CD4-positive, alpha-beta memory T cell (primary cell): Measurements from ENCODE around the gene SPHK1. TPM values are rescaled to one million over a fixed set of nuclear protein-coding genes. Genes with fewer than 3 reads are reported as not detected.

Experiments
- CTCF ChIA-PET: fragments of 350-600 bp; sonication (Branson Sonifier 250); formaldehyde crosslinking; loops from one replicate; lab custom pipeline; 2021; ENCODE audit warnings: inconsistent platforms; ENCODE audit not compliant: partially characterized antibody; lab: Charles Lee
- POLR2A ChIA-PET: fragments of 350-600 bp; sonication (Branson Sonifier 250); formaldehyde crosslinking; loops from one replicate; lab custom pipeline; 2021; ENCODE audit not compliant: partially characterized antibody; lab: Charles Lee
- DNase-seq, 5 donors: peaks; one replicate each; pipeline versions ENCODE4 v3.0.0 to v3.0.0-alpha.2; 2020 to 2022; ENCODE audit warnings: mixed read lengths in 1 of 5
- H3K27ac ChIP-seq: one replicate; pipeline ENCODE4 v1.7.0; 2013; ENCODE audit warnings: low read depth, low read length
- H3K27me3 ChIP-seq: 2 replicates; pipeline ENCODE4 v1.7.0; 2013; ENCODE audit warnings: mild to moderate bottlenecking, low read length, moderate library complexity; ENCODE audit not compliant: insufficient read depth
- H3K36me3 ChIP-seq: 2 replicates; pipeline ENCODE4 v1.7.0; 2013; ENCODE audit warnings: mild to moderate bottlenecking, low read length, moderate library complexity; ENCODE audit not compliant: insufficient read depth
- H3K4me1 ChIP-seq: 2 replicates; pipeline ENCODE4 v1.7.0; 2013; ENCODE audit warnings: mild to moderate bottlenecking, low read length, moderate library complexity; ENCODE audit not compliant: insufficient read depth
- H3K4me3 ChIP-seq, 2 donors: one replicate each; pipeline ENCODE4 v1.7.0; 2013; ENCODE audit warnings: low read length in 2 of 2, mild to moderate bottlenecking in 1 of 2
- H3K9me3 ChIP-seq, 2 donors: one replicate each; pipeline ENCODE4 v1.7.0; 2013; ENCODE audit warnings: low read length in 2 of 2, control low read depth in 1 of 2; ENCODE audit not compliant: control insufficient read depth in 1 of 2
- H3K27ac Mint-ChIP-seq, 7 donors: one replicate each; pipeline ENCODE4 v1.8.0; 2020 to 2021; ENCODE audit warnings: mixed read lengths in 7 of 7, mild to moderate bottlenecking in 6 of 7, inconsistent platforms in 3 of 7, moderate library complexity in 3 of 7
- H3K27me3 Mint-ChIP-seq, 2 donors: one replicate each; pipeline ENCODE4 v1.8.0; 2020 to 2021; ENCODE audit warnings: mixed read lengths in 2 of 2
- H3K36me3 Mint-ChIP-seq, 2 donors: one replicate each; pipeline ENCODE4 v1.8.0; 2020 to 2021; ENCODE audit warnings: mixed read lengths in 2 of 2, inconsistent platforms in 1 of 2, mild to moderate bottlenecking in 1 of 2
- H3K4me1 Mint-ChIP-seq, 4 donors: one replicate each; pipeline ENCODE4 v1.8.0; 2020 to 2021; ENCODE audit warnings: mixed read lengths in 4 of 4, mild to moderate bottlenecking in 1 of 4
- H3K4me3 Mint-ChIP-seq, 8 donors: one replicate each; pipeline ENCODE4 v1.8.0; 2020 to 2021; ENCODE audit warnings: mixed read lengths in 8 of 8, mild to moderate bottlenecking in 7 of 8, moderate library complexity in 6 of 8, inconsistent platforms in 3 of 8
- H3K9me3 Mint-ChIP-seq, 8 donors: one replicate each; pipeline ENCODE4 v1.8.0; 2020 to 2021; ENCODE audit warnings: mixed read lengths in 8 of 8, mild to moderate bottlenecking in 5 of 8, inconsistent platforms in 3 of 8, moderate library complexity in 1 of 8
- intact Hi-C: fragments of 100-400 bp; cut with micrococcal nuclease; formaldehyde crosslinking; loops from one replicate; pipeline ENCODE4 v1.15.1; 2023
- polyA plus RNA-seq, 2 donors: library from polyadenylated mRNA; unstranded; fragments of 300-500 nt; fragmentation: Illumina TruSeq; gene quantifications; one replicate each; pipeline ENCODE4 v1.2.3, GENCODE V29; 2021
- total RNA-seq, 2 experiments: library from RNA; stranded (reverse); gene quantifications; one replicate each; pipeline ENCODE4 v1.2.3, GENCODE V29; 2021

The SPHK1 gene
- total and polyA plus RNA-seq, 4 experiments from 2014 or later = 0.29 to 0.70 (median 0.67) TPM; not detected in 1

- Histone ChIP-seq H3K4me3 (no peak overlapping the region), H3K9me3 (no peaks in the 10 kb centered on the region), H3K27me3 (no peaks in the 10 kb centered on the region), H3K4me1 (no peaks in the 10 kb centered on the region), H3K27ac (no peak overlapping the region), H3K36me3 (no peaks in the 10 kb centered on the region)
- no peaks in the 10 kb centered on the region for H3K4me1 Mint-ChIP-seq
- DNase-seq = no peak
- CTCF ChIA-PET = interaction anchor here (0.6 to 1.9 kb wide), 7 partner anchors 8 to 356 kb away, joined by 3 to 11 read pairs (median 4); partner anchors contain the start of genes JMJD6 and PRPSAP1
- H3K27ac Mint-ChIP-seq = peak overlapping the region in 1 of 7 donors; percentile 50
- intact Hi-C loops = no loop called here
- peaks cover 0 to 1% of the 10 kb centered on the region in 2 donors for H3K27me3 Mint-ChIP-seq
- no peaks in the 10 kb centered on the region for H3K9me3 Mint-ChIP-seq
- POLR2A ChIA-PET = no interaction called here
- H3K4me3 Mint-ChIP-seq = no peak overlapping the region
- no peaks in the 10 kb centered on the region for H3K36me3 Mint-ChIP-seq
Measured at GRCh38 chr17:76370261-76370993, 14.0 kb upstream of the SPHK1 start.

GRCh38 chr17:76371656-76372628 lies 12.5 kb upstream of the SPHK1 start:
- H3K4me3 Mint-ChIP-seq = no peak overlapping the region
- Histone ChIP-seq H3K27ac (no peak overlapping the region), H3K9me3 (no peaks in the 10 kb centered on the region), H3K27me3 (no peaks in the 10 kb centered on the region), H3K4me3 (no peak overlapping the region), H3K36me3 (no peaks in the 10 kb centered on the region), H3K4me1 (no peaks in the 10 kb centered on the region)
- ChIA-PET CTCF (interaction anchor here (0.9 to 1.1 kb wide), 2 partner anchors 18 to 26 kb away, joined by 3 read pairs; no protein-coding TSS in a partner anchor), POLR2A (no interaction called here)
- H3K9me3 Mint-ChIP-seq = no peaks in the 10 kb centered on the region
- H3K4me1 Mint-ChIP-seq = no peaks in the 10 kb centered on the region
- DNase-seq = no peak
- peaks cover 0 to 1% of the 10 kb centered on the region in 2 donors for H3K27me3 Mint-ChIP-seq
- peak overlapping the region in 1 of 7 donors; percentile 22 for H3K27ac Mint-ChIP-seq
- no peaks in the 10 kb centered on the region for H3K36me3 Mint-ChIP-seq
- intact Hi-C loops = no loop called here

GRCh38 chr17:76376318-76377133 lies 7.9 kb upstream of the SPHK1 start:
- H3K27ac Mint-ChIP-seq = no peak overlapping the region
- ChIA-PET POLR2A (interaction anchor here (0.7 kb wide), 1 partner anchor 23 kb away, joined by 3 read pairs; the partner anchor contains the start of gene PRPSAP1), CTCF (interaction anchor here (1.0 to 1.1 kb wide), 2 partner anchors 21 to 78 kb away, joined by 3 to 5 read pairs; no protein-coding TSS in a partner anchor)
- no peak overlapping the region for H3K4me3 Mint-ChIP-seq
- no peaks in the 10 kb centered on the region for H3K9me3 Mint-ChIP-seq
- intact Hi-C loops = no loop called here
- peaks cover 0 to 6% (median 4%) of the 10 kb centered on the region in 4 donors for H3K4me1 Mint-ChIP-seq
- H3K4me1 ChIP-seq = no peaks in the 10 kb centered on the region
- H3K4me3 ChIP-seq = no peak overlapping the region
- H3K27ac ChIP-seq = no peak overlapping the region
- H3K27me3 ChIP-seq = no peaks in the 10 kb centered on the region
- H3K36me3 Mint-ChIP-seq = no peaks in the 10 kb centered on the region
- no peaks in the 10 kb centered on the region for H3K9me3 ChIP-seq
- DNase-seq = no peak
- no peaks in the 10 kb centered on the region for H3K36me3 ChIP-seq
- no peaks in the 10 kb centered on the region for H3K27me3 Mint-ChIP-seq

- H3K36me3 ChIP-seq = no peaks in the 10 kb centered on the region
- Mint-ChIP-seq H3K9me3 (no peaks in the 10 kb centered on the region), H3K27me3 (no peaks in the 10 kb centered on the region), H3K4me3 (no peak overlapping the region), H3K27ac (peak overlapping the region in 1 of 7 donors; percentile 32), H3K4me1 (peaks cover 3 to 9% (median 5%) of the 10 kb centered on the region in 4 donors), H3K36me3 (no peaks in the 10 kb centered on the region)
- no peaks in the 10 kb centered on the region for H3K9me3 ChIP-seq
- H3K27ac ChIP-seq = no peak overlapping the region
- POLR2A ChIA-PET = no interaction called here
- no peak overlapping the region for H3K4me3 ChIP-seq
- no peak for DNase-seq
- intact Hi-C loops = no loop called here
- CTCF ChIA-PET = interaction anchor here (0.6 to 1.0 kb wide), 3 partner anchors 19 to 37 kb away, joined by 3 to 4 read pairs (median 3); no protein-coding TSS in a partner anchor
- H3K27me3 ChIP-seq = no peaks in the 10 kb centered on the region
- H3K4me1 ChIP-seq = peaks cover 4% of the 10 kb centered on the region
Measured at GRCh38 chr17:76378548-76379274, 5.7 kb upstream of the SPHK1 start.

- Histone ChIP-seq H3K9me3 (no peaks in the 10 kb centered on the region), H3K27me3 (no peaks in the 10 kb centered on the region), H3K4me3 (no peak overlapping the region), H3K36me3 (no peaks in the 10 kb centered on the region), H3K27ac (no peak overlapping the region), H3K4me1 (peaks cover 4% of the 10 kb centered on the region)
- Mint-ChIP-seq H3K27me3 (no peaks in the 10 kb centered on the region), H3K4me1 (peaks cover 3 to 11% (median 5%) of the 10 kb centered on the region in 4 donors), H3K9me3 (no peaks in the 10 kb centered on the region), H3K36me3 (no peaks in the 10 kb centered on the region), H3K27ac (no peak overlapping the region), H3K4me3 (no peak overlapping the region)
- CTCF ChIA-PET = no interaction called here
- POLR2A ChIA-PET = no interaction called here
- no peak for DNase-seq
- intact Hi-C loops = no loop called here
Measured at GRCh38 chr17:76379275-76379641, 5.2 kb upstream of the SPHK1 start.

- Mint-ChIP-seq H3K27me3 (no peaks in the 10 kb centered on the region), H3K4me1 (peaks cover 3 to 11% (median 5%) of the 10 kb centered on the region in 4 donors), H3K36me3 (no peaks in the 10 kb centered on the region), H3K27ac (peak overlapping the region in 1 of 7 donors; percentile 42), H3K4me3 (peak overlapping the region in 1 of 8 donors; percentile 10), H3K9me3 (no peaks in the 10 kb centered on the region)
- Histone ChIP-seq H3K27ac (no peak overlapping the region), H3K36me3 (no peaks in the 10 kb centered on the region), H3K27me3 (no peaks in the 10 kb centered on the region), H3K4me1 (peaks cover 5% of the 10 kb centered on the region), H3K4me3 (no peak overlapping the region), H3K9me3 (no peaks in the 10 kb centered on the region)
- intact Hi-C loops = no loop called here
- POLR2A ChIA-PET = interaction anchor here (0.7 kb wide), 1 partner anchor 283 kb away, joined by 3 read pairs; no protein-coding TSS in a partner anchor
- CTCF ChIA-PET = interaction anchor here (1.3 to 1.9 kb wide), 2 partner anchors 19 to 28 kb away, joined by 3 to 8 read pairs; no protein-coding TSS in a partner anchor
- no peak for DNase-seq
Measured at GRCh38 chr17:76379646-76380376, 4.6 kb upstream of the SPHK1 start.
